Dermis blood vessel endothelial cell (primary cell): ENCODE results near the gene PIGN. TPM values are rescaled to one million over a fixed set of nuclear protein-coding genes. Genes with fewer than 3 reads are reported as not detected.

ENCODE experiments used
- DNase-seq: peaks from one replicate; pipeline ENCODE4 v3.0.0; 2010
- total RNA-seq: library from RNA; depleted of rRNA; stranded (reverse); fragments of >200 nt; gene quantifications from 2 replicates; pipeline ENCODE4 v1.2.3, GENCODE V29; 2014

The PIGN gene
- total RNA-seq, 1 donor from 2014 or later: 58.4 TPM

- no peak for DNase-seq
Measured at GRCh38 chr18:62009521-62009920, 177.3 kb downstream of the PIGN start.

- no peak for DNase-seq
Measured at GRCh38 chr18:62001396-62001795, 185.5 kb downstream of the PIGN start.

- peak; percentile 87 for DNase-seq
Measured at GRCh38 chr18:61998957-61999356, 187.9 kb downstream of the PIGN start.

GRCh38 chr18:61998335-61998734 lies 188.5 kb downstream of the PIGN start:
- peak; percentile 36 for DNase-seq

GRCh38 chr18:61995618-61996017 lies 191.2 kb downstream of the PIGN start:
- no peak for DNase-seq

GRCh38 chr18:61993831-61994230 lies 193.0 kb downstream of the PIGN start:
- no peak for DNase-seq

GRCh38 chr18:61992923-61993322 lies 193.9 kb downstream of the PIGN start:
- peak; percentile 31 for DNase-seq

GRCh38 chr18:61992285-61992684 lies 194.6 kb downstream of the PIGN start:
- DNase-seq: peak; percentile 93

GRCh38 chr18:61991836-61992235 lies 195.0 kb downstream of the PIGN start:
- DNase-seq: no peak

- peak; percentile 23 for DNase-seq
Measured at GRCh38 chr18:61991201-61991600, 195.7 kb downstream of the PIGN start.

Other genes starting within 250 kb of the PIGN start
- 32.0 and 34.9 TPM in 2 replicates for gene RELCH, start 199 bp upstream of the PIGN start, total RNA-seq
- 30.3 and 41.7 TPM in 2 replicates for gene TNFRSF11A, start 138.3 kb upstream of the PIGN start, total RNA-seq